HG02678 (cell line): Measurements from ENCODE around the gene NDUFS5.
A peak's percentile ranks its signal among the peaks of the same experiment; 100 is the strongest.
"Not testable (repeated sequence)": the region's sequence is repeated elsewhere in the genome, so short reads cannot be mapped to it uniquely, and the experiment has no call there.

Source experiments
- ATAC-seq: cut with Tn5 transposase; IDR thresholded peaks from one replicate; pipeline ENCODE4 v1.9.1; 2021; ENCODE audit warnings: mild to moderate bottlenecking, moderate library complexity; ENCODE audit not compliant: unreplicated experiment

NDUFS5 gene

GRCh38 chr1:39026051-39026865, at the start of gene NDUFS5:
NDUFS5 (plus strand) TSS chr1:39026350; CDS start chr1:39028725, 2,375 bp downstream.
- ATAC-seq = peak; percentile 85

GRCh38 chr1:38977399-38978244, 48.5 kb upstream of the NDUFS5 start:
- ATAC-seq = not testable (repeated sequence)

GRCh38 chr1:38978245-38978542, 48.0 kb upstream of the NDUFS5 start:
- ATAC-seq = not testable (repeated sequence)

- ATAC-seq = not testable (repeated sequence)
Measured at GRCh38 chr1:38979380-38979779, 46.8 kb upstream of the NDUFS5 start.

GRCh38 chr1:38989979-38990378, 36.2 kb upstream of the NDUFS5 start:
- ATAC-seq = no peak

GRCh38 chr1:38990386-38990737, 35.8 kb upstream of the NDUFS5 start:
- no peak for ATAC-seq

- peak; percentile 93 for ATAC-seq
Measured at GRCh38 chr1:38990738-38991637, 35.2 kb upstream of the NDUFS5 start, which contains the start of gene AKIRIN1. AKIRIN1 (plus strand) TSS chr1:38991276; CDS start chr1:38991381, 105 bp downstream.

GRCh38 chr1:38991638-38992411, 34.3 kb upstream of the NDUFS5 start:
- no peak for ATAC-seq

GRCh38 chr1:38992412-38993111, 33.6 kb upstream of the NDUFS5 start:
- ATAC-seq = no peak

GRCh38 chr1:38994196-38994595, 32.0 kb upstream of the NDUFS5 start:
- no peak for ATAC-seq

GRCh38 chr1:38997034-38997900, 28.9 kb upstream of the NDUFS5 start:
- no peak for ATAC-seq

GRCh38 chr1:38997901-38998190, 28.3 kb upstream of the NDUFS5 start:
- ATAC-seq = no peak

GRCh38 chr1:39001516-39002421, 24.4 kb upstream of the NDUFS5 start:
- no peak for ATAC-seq

GRCh38 chr1:39003281-39003680, 22.9 kb upstream of the NDUFS5 start:
- ATAC-seq = no peak

- no peak for ATAC-seq
Measured at GRCh38 chr1:39003794-39004193, 22.4 kb upstream of the NDUFS5 start.

GRCh38 chr1:39006287-39006686, 19.9 kb upstream of the NDUFS5 start:
- no peak for ATAC-seq

GRCh38 chr1:39006726-39007645, 19.2 kb upstream of the NDUFS5 start:
- ATAC-seq = no peak
